GM12872 (cell line): ENCODE measurements around the gene MAP3K4.

Experiments used
- TF ChIP-seq, protein P1 (sequence below): IDR thresholded peaks from 3 replicates; pipeline ENCODE4 v1.5.1; 2011; ENCODE audit warnings: low read depth, mild to moderate bottlenecking, low read length, moderate library complexity; ENCODE audit not compliant: insufficient read depth

Gene MAP3K4

GRCh38 chr6:161166677-161167076, 175.1 kb downstream of the MAP3K4 start:
- TF ChIP-seq, protein P1, sequence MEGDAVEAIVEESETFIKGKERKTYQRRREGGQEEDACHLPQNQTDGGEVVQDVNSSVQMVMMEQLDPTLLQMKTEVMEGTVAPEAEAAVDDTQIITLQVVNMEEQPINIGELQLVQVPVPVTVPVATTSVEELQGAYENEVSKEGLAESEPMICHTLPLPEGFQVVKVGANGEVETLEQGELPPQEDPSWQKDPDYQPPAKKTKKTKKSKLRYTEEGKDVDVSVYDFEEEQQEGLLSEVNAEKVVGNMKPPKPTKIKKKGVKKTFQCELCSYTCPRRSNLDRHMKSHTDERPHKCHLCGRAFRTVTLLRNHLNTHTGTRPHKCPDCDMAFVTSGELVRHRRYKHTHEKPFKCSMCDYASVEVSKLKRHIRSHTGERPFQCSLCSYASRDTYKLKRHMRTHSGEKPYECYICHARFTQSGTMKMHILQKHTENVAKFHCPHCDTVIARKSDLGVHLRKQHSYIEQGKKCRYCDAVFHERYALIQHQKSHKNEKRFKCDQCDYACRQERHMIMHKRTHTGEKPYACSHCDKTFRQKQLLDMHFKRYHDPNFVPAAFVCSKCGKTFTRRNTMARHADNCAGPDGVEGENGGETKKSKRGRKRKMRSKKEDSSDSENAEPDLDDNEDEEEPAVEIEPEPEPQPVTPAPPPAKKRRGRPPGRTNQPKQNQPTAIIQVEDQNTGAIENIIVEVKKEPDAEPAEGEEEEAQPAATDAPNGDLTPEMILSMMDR: no peak
